Stimulated activated CD8-positive, alpha-beta memory T cell treated with anti-CD3 and anti-CD28 coated beads, Interleukin-12 subunit alpha, Interleukin-12 subunit beta, amount 100 ng/mL, for 1 hour (primary cell): ENCODE measurements around the gene PCNX1.
"Not testable (repeated sequence)": the region's sequence is repeated elsewhere in the genome, so short reads cannot be mapped to it uniquely, and the experiment has no call there.

Source experiments
- DNase-seq: peaks from one replicate; pipeline ENCODE4 v3.0.0-alpha.2; 2020; ENCODE audit warnings: low read depth

The PCNX1 gene

GRCh38 chr14:71019917-71020316, 112.7 kb downstream of the PCNX1 start:
- not testable (repeated sequence) for DNase-seq

GRCh38 chr14:71021347-71022011, 114.2 kb downstream of the PCNX1 start:
- no peak for DNase-seq

- DNase-seq = no peak
These were observed 115.0 kb downstream of the PCNX1 start for GRCh38 chr14:71022012-71022869.

GRCh38 chr14:71022939-71023338, 115.7 kb downstream of the PCNX1 start:
- DNase-seq = no peak

- DNase-seq = no peak
These were observed 122.0 kb downstream of the PCNX1 start for GRCh38 chr14:71029236-71029781.

- no peak for DNase-seq
These were observed 123.7 kb downstream of the PCNX1 start for GRCh38 chr14:71031000-71031399.

GRCh38 chr14:71036433-71036832, 129.2 kb downstream of the PCNX1 start:
- no peak for DNase-seq

GRCh38 chr14:71048393-71048792, 141.1 kb downstream of the PCNX1 start:
- no peak for DNase-seq

GRCh38 chr14:71049435-71050133, 142.3 kb downstream of the PCNX1 start:
- DNase-seq = no peak

GRCh38 chr14:71050227-71050823, 143.1 kb downstream of the PCNX1 start:
- no peak for DNase-seq

GRCh38 chr14:71054706-71055105, 147.4 kb downstream of the PCNX1 start:
- no peak for DNase-seq

GRCh38 chr14:71056168-71056567, 148.9 kb downstream of the PCNX1 start:
- no peak for DNase-seq

GRCh38 chr14:71060274-71060673, 153.0 kb downstream of the PCNX1 start:
- no peak for DNase-seq

GRCh38 chr14:71060825-71061455, 153.7 kb downstream of the PCNX1 start:
- DNase-seq = no peak

GRCh38 chr14:71061458-71061857, 154.2 kb downstream of the PCNX1 start:
- DNase-seq = no peak

- DNase-seq = no peak
These were observed 155.5 kb downstream of the PCNX1 start for GRCh38 chr14:71062581-71063303.

- DNase-seq = no peak
These were observed 156.1 kb downstream of the PCNX1 start for GRCh38 chr14:71063351-71063750.

- DNase-seq = not testable (repeated sequence)
These were observed 157.5 kb downstream of the PCNX1 start for GRCh38 chr14:71064747-71065146.

GRCh38 chr14:71070169-71070568, 162.9 kb downstream of the PCNX1 start:
- DNase-seq = no peak

- DNase-seq = no peak
These were observed 163.8 kb downstream of the PCNX1 start for GRCh38 chr14:71071042-71071441.
